Fibroblast of the aortic adventitia (primary cell): Measurements from ENCODE around the gene PTPRG. TPM values are rescaled to one million over a fixed set of nuclear protein-coding genes. Genes with fewer than 3 reads are reported as not detected.

ENCODE experiments used
- DNase-seq: peaks from one replicate; pipeline ENCODE4 v3.0.0-alpha.2; 2010; ENCODE audit warnings: low read depth
- H3K4me3 ChIP-seq: 2 replicates; pipeline ENCODE4 v1.5.1; 2011; ENCODE audit warnings: low read depth, mild to moderate bottlenecking, control low read depth, low read length, moderate library complexity
- total RNA-seq: library from RNA; depleted of rRNA; stranded (reverse); fragments of >200 nt; gene quantifications from 2 replicates; pipeline ENCODE4 v1.2.3, GENCODE V29; 2012; ENCODE audit warnings: low replicate concordance
- TF ChIP-seq, protein P1 (sequence below): IDR thresholded peaks from 2 replicates; pipeline ENCODE4 v1.5.1; 2011; ENCODE audit warnings: mild to moderate bottlenecking, low read length, control low read depth, inconsistent platforms; ENCODE audit not compliant: insufficient read depth

PTPRG gene
- total RNA-seq, 1 donor = 52.0 TPM

DNA sequence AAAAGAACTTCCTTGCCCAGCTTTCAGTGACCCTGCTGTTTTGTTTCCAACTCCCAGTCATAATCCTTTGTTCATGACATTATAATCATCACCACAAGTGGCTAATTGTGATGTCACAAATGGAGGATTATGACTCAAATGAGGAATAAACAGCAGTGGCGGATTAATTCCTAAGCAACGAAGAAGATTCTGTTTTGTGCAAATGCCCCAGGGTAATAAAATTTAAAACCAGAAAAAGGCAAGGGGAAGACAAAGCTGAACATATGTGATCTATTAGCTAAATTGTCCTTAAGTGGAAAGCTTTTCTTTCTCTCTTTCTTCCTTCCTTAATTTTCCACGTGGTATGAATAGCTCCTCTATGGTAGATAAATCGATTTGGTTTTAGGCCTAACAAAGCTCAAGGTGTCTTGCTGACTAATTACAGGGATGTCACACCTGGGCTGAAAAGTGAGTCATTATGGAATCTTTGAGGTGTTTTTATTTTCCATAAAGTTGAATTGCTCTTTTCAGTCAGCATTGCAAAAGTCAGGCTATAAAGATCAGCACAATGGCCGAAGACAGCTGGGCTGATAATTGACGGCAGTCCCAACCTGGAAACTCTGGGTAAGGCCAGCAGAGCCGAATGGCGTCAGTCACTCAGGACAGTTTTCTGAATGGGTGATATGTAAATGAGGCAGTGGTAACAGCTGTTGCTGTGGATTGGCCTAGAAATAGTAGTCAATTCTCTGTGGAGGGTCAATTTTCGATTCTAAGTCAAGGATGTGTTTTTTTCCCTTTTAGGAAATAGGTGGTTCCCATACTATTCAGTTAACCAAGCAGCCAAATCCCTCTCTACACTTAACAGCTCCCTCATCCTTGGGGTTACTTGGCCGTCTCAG, 121.5 kb downstream of the PTPRG start:
- no peak overlapping the region for H3K4me3 ChIP-seq
- DNase-seq = no peak
- TF ChIP-seq, protein P1, sequence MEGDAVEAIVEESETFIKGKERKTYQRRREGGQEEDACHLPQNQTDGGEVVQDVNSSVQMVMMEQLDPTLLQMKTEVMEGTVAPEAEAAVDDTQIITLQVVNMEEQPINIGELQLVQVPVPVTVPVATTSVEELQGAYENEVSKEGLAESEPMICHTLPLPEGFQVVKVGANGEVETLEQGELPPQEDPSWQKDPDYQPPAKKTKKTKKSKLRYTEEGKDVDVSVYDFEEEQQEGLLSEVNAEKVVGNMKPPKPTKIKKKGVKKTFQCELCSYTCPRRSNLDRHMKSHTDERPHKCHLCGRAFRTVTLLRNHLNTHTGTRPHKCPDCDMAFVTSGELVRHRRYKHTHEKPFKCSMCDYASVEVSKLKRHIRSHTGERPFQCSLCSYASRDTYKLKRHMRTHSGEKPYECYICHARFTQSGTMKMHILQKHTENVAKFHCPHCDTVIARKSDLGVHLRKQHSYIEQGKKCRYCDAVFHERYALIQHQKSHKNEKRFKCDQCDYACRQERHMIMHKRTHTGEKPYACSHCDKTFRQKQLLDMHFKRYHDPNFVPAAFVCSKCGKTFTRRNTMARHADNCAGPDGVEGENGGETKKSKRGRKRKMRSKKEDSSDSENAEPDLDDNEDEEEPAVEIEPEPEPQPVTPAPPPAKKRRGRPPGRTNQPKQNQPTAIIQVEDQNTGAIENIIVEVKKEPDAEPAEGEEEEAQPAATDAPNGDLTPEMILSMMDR = no peak

DNA sequence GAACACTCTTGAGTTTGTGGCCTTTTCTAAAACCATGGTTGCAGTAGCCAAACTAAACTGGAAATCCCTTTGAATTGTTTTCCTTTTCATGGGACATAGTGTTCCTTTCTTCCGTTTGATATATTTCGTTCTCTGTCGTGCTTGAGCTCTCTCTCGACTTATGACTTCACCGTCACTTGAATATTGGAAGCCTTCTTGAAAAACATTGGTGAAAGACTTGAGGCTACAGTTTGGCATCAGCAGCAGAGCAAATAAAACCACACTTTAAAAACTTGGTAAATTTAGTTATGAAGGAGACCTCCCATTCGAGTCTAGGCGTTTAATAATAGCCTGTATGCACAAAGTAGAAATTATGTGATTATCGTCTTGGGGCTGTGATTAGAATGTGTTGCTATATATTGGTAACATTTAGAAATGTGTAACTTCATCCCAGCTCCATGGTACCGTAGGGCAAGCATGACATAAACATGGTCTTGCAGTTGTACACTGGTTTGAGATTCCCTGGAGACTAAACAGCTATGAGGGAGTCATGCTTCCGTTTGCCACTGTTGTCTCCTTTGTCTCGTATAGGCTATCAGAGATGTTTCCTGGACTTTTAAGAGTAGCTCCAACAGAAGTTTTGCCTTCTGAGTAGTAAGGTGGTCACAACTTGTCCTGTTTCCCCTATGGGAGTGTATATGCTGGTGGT, 122.3 kb downstream of the PTPRG start:
- TF ChIP-seq, protein P1 = no peak
- DNase-seq = no peak

DNA sequence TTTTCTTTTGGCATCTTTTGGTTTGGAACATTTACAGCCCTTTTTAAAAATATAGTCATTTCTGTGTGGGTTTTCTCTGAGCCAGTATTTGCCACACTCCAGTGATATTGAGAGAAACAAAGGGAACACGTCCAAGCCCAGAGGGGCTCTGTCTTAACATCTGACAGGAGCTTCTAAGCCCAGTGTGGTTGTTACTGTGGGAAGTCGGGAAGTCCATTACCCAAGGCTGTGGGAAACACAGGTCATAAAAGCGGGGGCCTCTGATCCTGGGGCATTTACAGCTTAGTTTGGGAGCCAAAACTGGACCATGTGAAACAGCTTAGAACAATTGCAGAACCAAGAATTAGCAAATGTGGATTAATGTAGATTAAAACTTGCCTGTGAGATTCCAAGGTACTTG, 123.0 kb downstream of the PTPRG start:
- H3K4me3 ChIP-seq = no peak overlapping the region
- TF ChIP-seq, protein P1 = no peak
- DNase-seq = no peak

More for the DNA sequence above, 122.3 kb downstream of the PTPRG start:
- H3K4me3 ChIP-seq = no peak overlapping the region

DNA sequence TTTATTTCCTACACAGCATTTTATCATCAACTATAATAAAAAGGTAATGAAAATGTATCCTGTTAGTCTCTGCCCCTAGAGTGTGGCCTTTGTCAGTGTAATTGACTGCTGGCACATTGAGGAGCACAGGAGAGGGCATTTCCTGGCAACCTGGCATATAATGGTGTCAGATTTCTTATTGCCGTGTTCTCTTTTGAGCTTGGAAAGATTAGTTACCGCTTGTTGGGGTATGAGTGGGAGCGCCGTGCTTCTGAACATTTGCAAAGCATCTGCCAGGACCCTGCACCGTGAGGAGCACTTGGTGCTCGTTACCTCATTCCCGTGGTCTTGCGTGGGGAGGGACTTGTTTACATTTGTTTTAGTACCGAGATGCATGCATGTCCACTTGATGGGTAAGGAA, 124.4 kb downstream of the PTPRG start:
- H3K4me3 ChIP-seq = no peak overlapping the region
- no peak for DNase-seq
- TF ChIP-seq, protein P1 = no peak

DNA sequence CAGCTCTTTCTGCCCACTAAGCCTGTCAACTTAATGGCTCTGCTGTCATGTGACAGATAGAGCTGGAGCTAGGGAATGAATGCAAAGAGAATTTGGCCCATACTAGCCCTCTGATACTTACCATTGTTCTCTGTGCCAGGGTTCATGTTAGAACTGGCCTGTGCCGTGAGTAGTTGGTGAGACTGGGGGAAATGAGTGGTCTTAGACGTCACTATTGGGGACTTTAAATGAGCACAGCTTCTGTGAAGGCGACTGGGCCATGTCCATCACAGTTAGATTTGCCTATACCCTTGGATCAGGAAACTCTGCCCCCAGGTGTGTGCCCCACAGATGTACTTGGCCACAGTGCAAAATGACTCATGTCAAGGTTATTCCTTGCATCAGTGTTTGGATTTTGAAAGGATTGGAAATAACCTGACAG, 124.9 kb downstream of the PTPRG start:
- TF ChIP-seq, protein P1 = no peak
- H3K4me3 ChIP-seq = no peak overlapping the region
- DNase-seq = no peak

DNA sequence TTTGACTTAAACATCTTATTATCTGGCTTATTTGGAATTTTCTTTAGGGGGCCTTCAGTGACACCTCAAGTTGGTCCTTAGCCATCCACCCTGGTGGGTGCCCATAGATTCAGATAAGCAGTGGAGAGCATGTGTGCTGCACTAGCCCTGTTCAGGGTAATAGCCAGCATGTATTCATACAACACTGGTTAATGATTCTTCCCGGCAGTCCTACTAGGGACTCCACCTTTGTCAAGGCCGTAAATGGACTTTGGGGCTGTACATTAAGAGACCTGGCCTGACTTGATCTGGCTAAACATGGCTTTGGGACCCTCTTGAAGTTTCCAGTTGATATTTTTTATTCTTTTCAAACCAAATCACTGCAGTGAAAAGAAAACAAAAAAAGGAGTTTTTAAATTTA, 125.8 kb downstream of the PTPRG start:
- TF ChIP-seq, protein P1 = no peak
- no peak overlapping the region for H3K4me3 ChIP-seq
- DNase-seq = no peak
